NCI-H524 (cell line): ENCODE data around the gene DIO1.

ENCODE experiments used
- DNase-seq, 2 experiments: peaks; one replicate each; lab custom pipeline; 2025; lab: John Stamatoyannopoulos, UW

The DIO1 gene

GRCh38 chr1:53894644-53895043 is 657 bp downstream of the DIO1 start:
- no peak for DNase-seq

DNA sequence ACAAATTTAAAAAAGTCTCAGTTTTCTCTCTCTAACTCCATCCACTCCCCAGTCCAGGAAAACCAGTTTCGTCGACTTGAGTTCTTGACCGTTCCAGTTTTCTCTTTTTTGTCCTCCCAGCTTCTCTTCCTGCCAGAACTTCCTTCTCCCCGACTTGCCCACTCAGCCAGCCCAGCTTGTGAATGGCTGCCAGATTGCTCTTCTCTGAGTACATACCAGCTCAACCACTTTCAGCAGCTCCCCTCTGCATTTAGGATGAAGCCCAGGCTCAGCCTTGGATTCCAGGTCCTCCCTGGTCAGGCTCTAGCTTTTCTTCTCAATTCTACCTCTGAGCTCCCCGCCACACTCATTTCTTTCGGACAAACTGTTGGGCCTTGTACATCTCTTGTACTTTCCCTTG is 1.4 kb downstream of the DIO1 start:
- no peak for DNase-seq

DNA sequence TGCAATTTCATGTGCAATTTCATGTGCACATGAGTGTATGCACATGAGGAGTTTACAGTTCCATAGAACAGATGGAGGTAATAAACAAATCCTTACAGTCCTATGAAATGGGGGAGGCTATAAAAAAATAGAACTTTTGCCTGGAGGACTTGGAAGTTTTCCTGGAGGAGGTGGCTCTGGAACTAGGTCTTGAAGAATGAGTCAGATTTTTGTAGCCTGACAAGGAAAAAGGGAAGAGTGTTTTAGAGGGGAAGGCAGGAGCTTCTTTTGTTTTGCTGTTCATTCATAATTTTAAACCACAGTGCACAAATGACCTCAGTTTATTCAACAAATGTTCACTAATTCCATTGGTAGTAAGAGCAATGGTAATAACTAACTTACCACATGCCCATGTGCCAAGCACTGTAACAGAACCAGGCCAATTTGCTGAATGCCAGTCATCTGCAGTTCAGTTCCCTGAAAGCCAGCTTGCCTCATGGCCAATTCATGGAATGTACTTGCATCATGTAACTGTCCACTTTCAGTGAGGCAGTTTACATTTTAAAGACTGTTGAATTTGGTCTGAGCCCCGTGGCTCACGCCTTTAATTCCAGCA is 2.7 kb downstream of the DIO1 start:
- DNase-seq = no peak

GRCh38 chr1:53899206-53899628 is 5.2 kb downstream of the DIO1 start:
- no peak for DNase-seq

- DNase-seq = no peak
Observed at GRCh38 chr1:53899708-53900107, 5.7 kb downstream of the DIO1 start.

GRCh38 chr1:53902235-53903138 is 8.5 kb downstream of the DIO1 start:
- no peak for DNase-seq

DNA sequence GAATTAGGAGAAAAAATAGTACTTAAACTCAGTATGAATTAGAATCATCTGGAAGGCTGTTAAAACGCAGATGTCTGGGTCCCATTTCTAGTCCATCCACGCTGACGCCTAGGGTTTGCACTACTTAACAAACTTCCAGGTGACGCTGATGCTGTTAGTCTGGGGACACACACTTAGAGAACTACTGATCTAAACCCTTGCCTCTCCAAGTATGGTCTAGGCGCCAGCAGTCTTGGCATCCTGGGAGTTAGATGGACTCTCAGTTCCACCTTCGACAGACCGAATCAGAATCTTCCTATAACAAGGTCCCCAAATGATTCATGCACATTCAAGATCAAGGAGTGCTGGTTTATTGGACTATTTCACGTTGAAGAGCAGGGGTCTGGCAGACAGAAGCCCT is 11.5 kb downstream of the DIO1 start:
- no peak for DNase-seq

- DNase-seq = no peak
Observed at GRCh38 chr1:53906121-53906520, 12.1 kb downstream of the DIO1 start.

- DNase-seq = no peak
Observed at GRCh38 chr1:53909946-53910345, 16.0 kb downstream of the DIO1 start.

GRCh38 chr1:53911442-53911841 is 17.5 kb downstream of the DIO1 start:
- DNase-seq = no peak

- no peak for DNase-seq
Observed at GRCh38 chr1:53913352-53914033, 19.5 kb downstream of the DIO1 start.

- no peak for DNase-seq
Observed at GRCh38 chr1:53918343-53918742, 24.4 kb downstream of the DIO1 start.

DNA sequence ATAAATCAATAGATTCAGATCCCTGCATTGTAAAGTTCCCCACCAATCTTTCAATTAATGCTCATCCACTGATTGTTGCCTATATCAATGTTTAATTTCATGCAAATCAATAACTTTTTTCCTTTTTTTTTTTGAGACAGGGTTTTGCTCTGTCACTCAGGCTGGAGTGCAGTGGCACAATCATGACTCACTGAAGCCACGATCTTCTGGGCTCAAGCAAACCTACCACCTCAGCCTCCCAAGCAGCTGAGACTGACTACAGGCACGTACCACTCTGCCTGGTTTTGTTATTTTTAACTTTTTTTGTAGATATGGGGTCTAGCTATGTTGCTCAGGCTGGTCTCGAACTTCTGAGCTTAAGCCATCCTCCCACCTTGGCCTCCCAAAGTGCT is 25.7 kb downstream of the DIO1 start:
- DNase-seq = no peak

GRCh38 chr1:53927376-53927881 is 33.4 kb downstream of the DIO1 start:
- no peak for DNase-seq

- peak in 1 of 2 experiments; percentile 19 for DNase-seq
Observed at GRCh38 chr1:53929246-53929960, 35.4 kb downstream of the DIO1 start.

- no peak for DNase-seq
Observed at GRCh38 chr1:53930932-53931331, 36.9 kb downstream of the DIO1 start.

DNA sequence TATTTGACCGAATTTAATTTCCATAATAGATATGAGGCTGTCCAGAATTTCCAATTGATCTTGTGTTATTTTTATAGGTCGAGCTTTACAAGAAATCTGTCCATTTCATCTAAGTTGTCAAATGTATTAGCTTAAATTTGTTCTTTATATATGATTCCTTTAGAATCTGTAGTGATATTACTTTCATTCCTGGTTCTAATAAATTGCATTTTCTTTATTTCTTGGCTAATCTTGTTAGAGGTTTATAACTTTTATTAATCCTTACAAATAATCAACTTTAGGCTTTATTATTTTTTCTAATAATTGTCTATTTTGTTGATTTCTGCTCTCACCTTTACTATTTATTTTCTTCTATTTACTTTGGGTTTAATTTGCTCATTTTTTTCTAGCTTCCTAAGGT is 37.5 kb downstream of the DIO1 start:
- DNase-seq = no peak

DNA sequence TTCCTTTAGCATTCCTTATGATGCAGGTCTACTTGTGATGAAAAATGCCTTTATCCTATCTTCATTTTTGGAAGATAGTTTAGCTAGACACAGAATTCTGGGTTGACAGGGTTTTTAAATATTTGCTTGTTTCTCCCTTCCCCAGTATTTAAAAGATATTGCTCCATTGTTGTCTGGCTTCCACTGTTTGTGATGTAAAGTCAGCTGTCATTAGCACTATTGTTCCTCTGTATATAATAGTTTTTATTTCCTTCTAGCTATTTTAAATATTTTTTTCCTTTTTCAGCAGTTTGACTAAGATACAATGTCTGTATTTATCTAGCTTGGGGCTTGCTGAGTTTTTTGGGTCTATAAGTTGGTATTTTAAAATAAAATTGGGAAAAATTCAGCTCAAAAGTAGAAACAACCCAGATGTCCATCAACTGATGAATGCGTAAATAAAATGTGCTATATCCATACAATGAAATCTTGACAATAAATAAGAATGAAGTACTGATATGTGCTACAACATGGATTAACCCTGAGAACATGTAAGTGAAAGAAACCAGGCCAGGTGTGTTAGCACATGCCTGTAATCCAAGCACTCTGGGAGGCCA is 40.3 kb downstream of the DIO1 start:
- DNase-seq = no peak

DNA sequence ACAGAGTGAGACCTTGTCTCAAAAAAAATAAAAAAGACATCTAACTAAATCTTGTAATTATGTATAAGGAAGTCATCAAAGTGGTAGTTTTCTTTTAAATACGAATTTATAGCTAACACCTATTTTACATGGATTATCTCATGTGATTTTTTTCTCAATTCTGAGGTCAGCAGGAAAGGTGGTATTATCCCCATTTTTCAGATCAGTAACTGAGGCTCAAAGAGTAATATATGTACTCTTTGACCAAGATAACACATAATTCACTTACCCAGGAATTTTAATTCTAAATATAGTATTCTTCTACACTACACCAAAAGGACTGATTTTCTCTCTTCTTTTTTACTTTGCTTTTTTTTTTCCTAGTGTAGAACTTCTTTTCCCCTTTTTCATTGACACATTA is 42.4 kb downstream of the DIO1 start:
- DNase-seq = no peak

GRCh38 chr1:53938136-53938830 is 44.3 kb downstream of the DIO1 start:
- DNase-seq = no peak
